GM06990 (cell line): ENCODE data around the gene GPR179.

Experiments
- DNase-seq: peaks from one replicate; pipeline ENCODE4 v3.0.0-alpha.2; 2011; ENCODE audit not compliant: insufficient read length; ENCODE audit errors: extremely low read depth
- H3K27me3 ChIP-seq: replicated peaks from 2 replicates; pipeline ENCODE4 v1.6.0; 2011; ENCODE audit warnings: low read length; ENCODE audit not compliant: control insufficient read depth, insufficient read depth
- H3K36me3 ChIP-seq: 2 replicates; pipeline ENCODE4 v1.5.1; 2011; ENCODE audit warnings: low read length; ENCODE audit not compliant: control insufficient read depth, insufficient read depth
- H3K4me3 ChIP-seq: replicated peaks from 2 replicates; pipeline ENCODE4 v1.5.1; 2011; ENCODE audit warnings: low read depth, mild to moderate bottlenecking, control low read depth, low read length
- TF ChIP-seq, protein P1 (sequence below): IDR thresholded peaks from 2 replicates; pipeline ENCODE4 v1.5.1; 2011; ENCODE audit warnings: low read length, control low read depth, mild to moderate bottlenecking, inconsistent platforms; ENCODE audit not compliant: insufficient read depth, poor library complexity, severe bottlenecking

Gene GPR179

DNA sequence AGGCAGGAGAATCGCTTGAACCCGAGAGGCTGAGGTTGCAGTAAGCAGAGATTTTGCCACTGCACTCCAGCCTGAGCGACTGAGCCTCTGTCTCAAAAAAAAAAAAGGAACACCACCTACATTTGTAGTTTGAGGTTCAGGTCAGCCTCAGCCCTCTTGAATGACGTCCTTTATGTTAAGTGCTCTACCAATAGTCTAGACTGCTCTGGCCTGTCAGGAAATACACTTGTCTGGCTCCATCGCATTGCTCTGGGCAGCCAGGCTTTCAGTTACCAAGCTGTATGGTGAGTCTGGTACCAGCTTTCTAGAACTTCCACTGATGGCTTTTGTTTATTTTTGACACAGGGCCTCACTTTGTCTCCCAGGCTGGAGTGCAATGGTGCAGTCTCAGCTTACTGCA is 19.3 kb upstream of the GPR179 start:
- Histone ChIP-seq H3K36me3 (no peaks in the 10 kb centered on the region; the same call in none of the 2 replicates), H3K4me3 (no peak overlapping the region), H3K27me3 (no peaks in the 10 kb centered on the region)
- TF ChIP-seq, protein P1, sequence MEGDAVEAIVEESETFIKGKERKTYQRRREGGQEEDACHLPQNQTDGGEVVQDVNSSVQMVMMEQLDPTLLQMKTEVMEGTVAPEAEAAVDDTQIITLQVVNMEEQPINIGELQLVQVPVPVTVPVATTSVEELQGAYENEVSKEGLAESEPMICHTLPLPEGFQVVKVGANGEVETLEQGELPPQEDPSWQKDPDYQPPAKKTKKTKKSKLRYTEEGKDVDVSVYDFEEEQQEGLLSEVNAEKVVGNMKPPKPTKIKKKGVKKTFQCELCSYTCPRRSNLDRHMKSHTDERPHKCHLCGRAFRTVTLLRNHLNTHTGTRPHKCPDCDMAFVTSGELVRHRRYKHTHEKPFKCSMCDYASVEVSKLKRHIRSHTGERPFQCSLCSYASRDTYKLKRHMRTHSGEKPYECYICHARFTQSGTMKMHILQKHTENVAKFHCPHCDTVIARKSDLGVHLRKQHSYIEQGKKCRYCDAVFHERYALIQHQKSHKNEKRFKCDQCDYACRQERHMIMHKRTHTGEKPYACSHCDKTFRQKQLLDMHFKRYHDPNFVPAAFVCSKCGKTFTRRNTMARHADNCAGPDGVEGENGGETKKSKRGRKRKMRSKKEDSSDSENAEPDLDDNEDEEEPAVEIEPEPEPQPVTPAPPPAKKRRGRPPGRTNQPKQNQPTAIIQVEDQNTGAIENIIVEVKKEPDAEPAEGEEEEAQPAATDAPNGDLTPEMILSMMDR, result no peak
- no peak for DNase-seq

DNA sequence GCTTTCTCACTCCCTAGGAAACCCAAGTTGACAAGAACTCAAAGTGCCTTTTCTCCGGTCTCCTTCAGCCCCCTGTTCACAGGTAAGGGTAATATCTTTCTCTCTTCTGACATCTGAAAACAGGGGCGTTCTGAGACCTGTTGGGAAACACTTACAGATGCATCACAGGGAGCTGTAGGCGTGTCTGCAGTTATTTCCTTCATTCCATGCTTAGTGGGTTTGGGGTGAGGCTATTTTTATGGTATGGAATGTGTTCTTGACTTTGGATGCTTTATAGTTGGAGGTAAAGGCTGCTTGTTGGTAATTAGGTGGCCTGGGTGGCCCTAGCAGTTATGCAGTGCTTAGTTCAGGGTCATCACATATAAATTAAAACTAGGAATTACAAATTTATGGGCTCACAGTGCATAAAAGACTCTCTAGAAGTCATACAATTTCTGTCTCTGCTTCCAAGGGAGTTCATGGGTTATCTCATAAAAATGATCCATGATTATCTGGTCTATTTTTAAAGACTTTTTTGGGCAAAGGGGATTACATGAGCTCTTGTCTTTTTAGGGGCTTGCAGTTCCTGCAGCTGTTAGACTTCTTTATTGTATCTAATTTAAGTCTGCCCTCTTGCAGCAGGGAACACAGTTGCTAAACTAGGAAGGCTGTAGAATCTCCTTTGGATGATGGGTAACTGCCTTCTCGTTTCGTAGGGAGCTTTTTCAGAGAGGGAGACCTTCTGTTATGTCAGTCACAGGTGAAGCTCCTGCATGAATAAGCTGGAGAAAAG is 18.1 kb upstream of the GPR179 start:
- TF ChIP-seq, protein P1, result no peak

DNA sequence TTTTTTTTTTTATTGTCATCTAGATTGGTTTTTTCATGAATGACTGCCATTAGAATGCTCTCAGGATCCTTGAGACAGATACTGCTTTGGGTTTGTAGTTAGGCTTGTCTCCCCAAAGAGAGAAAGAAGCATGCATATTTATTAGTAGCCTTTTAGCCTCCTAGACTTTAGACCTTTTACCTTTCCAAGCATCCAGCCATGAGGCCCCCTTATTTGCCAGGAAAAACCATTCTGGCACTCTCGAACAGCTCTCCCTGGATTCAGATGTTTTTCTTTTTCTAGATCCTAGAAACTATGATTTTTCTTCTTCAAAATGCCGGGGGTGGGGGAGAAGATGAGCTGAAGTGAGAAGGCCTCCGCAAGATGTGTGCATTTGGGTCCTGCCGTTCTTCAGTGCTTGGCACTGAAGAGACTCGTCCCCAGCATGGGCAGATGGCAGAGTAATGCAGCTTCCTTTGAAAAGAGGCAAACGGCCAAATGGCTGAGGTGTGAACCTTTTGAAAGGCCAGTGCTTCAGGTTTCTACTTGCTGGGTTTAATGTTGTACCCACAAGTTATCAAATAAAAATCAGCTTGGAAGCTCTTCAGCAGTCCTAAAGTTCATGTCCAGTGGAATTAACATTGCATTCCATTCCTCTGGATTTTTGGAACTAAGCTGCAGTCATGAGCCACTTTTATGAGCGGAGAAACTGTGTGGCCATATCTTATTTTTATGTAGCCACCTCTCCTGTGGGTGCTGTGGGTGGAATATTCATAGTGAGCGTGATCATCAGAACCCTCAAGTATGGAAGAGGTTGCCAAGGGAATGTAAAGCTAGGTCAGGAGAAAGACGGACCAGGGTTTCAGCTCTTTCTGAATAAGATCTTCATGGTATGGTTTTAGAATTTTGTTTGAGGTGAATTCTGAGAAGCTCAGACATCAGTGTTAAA is 15.1 kb upstream of the GPR179 start:
- Histone ChIP-seq H3K27me3 (no peaks in the 10 kb centered on the region), H3K36me3 (no peaks in the 10 kb centered on the region; the same call in none of the 2 replicates), H3K4me3 (no peak overlapping the region)
- TF ChIP-seq, protein P1, result no peak
- no peak for DNase-seq

More for the DNA sequence above, 18.1 kb upstream of the GPR179 start:
- Histone ChIP-seq H3K4me3 (no peak overlapping the region), H3K27me3 (no peaks in the 10 kb centered on the region), H3K36me3 (no peaks in the 10 kb centered on the region; the same call in none of the 2 replicates)
- DNase-seq, result no peak

DNA sequence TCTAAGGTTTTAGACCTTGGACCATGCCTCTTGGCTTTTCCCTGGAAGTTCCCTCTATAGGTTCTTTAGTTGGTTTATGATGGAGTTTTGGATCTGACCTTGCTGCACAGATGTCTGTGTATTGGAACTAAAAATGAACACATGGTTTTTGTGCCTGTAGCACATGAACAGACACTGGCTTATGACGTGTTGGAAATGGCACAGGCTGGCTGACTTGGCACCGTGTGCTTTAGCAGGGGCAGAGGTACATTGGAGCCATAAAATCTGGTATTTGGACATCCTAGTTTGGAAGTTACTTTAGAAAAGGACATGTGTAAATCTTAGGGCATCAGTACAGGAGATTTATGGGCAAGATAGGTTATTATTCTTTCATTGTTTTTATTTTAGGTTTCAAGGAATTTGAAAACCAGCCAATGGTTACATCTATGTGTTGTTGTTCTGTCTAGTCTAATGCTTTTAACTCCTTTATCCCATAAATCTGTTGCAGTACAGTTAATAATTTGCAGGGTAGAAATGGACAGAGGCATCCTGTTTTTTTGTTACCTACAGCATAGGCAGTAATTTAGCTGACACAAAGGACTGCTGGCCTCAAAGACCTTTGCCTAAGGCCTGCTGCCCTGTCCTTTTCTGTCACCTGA is 13.8 kb upstream of the GPR179 start:
- DNase-seq, result no peak
- Histone ChIP-seq H3K36me3 (no peaks in the 10 kb centered on the region; the same call in none of the 2 replicates), H3K4me3 (no peak overlapping the region), H3K27me3 (no peaks in the 10 kb centered on the region)
- TF ChIP-seq, protein P1, result no peak

DNA sequence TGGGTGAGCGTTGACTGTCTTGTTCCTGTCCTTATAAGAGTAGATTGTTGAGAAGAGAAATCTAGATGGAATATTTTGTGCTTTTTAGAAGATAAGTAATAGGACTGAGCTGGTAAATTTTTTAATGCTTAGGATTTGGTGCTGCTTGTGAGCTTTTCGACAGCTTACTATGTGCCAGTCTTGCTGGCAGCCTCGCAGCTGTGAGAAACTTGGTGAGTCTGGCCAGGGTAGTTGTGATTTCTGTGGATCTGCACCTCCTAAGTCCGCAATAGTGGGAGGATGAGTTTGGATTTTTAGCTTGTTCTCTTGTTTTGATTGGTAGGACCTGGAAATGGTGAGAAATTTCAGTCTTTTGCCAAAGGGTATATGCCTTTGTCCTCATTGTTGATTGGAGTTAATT is 11.5 kb upstream of the GPR179 start:
- DNase-seq, result no peak
- H3K4me3 ChIP-seq, result no peak overlapping the region
- TF ChIP-seq, protein P1, result no peak
- no peaks in the 10 kb centered on the region for H3K36me3 ChIP-seq
- no peaks in the 10 kb centered on the region for H3K27me3 ChIP-seq
